Globus pallidus (tissue), 1 donor: ENCODE measurements around the gene GPR161.
A peak's percentile ranks its signal among the peaks of the same experiment; 100 is the strongest.

Experiments used
- DNase-seq: peaks from one replicate; pipeline ENCODE4 v3.0.0-alpha.2; 2015; ENCODE audit warnings: low spot score

Gene GPR161

DNA sequence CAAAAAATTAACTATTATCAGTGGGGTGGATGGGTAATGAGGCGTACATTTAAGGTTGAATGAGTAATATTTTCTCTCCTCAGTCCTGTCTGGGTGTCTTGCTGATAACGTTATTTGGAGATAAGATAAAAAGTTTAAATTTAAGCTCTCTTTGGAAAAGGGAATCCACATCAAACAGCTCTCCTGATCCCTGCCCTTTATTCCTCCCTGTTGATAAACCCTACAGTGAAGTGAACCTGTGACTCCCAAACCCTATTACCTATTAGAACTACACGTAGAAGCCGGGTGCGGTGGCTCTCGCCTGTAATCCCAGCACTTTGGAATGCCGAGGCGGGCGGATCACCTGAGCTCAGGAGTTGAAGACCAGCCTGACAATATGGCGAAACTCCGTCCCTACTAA lies 9.9 kb upstream of the GPR161 start:
- no peak for DNase-seq

DNA sequence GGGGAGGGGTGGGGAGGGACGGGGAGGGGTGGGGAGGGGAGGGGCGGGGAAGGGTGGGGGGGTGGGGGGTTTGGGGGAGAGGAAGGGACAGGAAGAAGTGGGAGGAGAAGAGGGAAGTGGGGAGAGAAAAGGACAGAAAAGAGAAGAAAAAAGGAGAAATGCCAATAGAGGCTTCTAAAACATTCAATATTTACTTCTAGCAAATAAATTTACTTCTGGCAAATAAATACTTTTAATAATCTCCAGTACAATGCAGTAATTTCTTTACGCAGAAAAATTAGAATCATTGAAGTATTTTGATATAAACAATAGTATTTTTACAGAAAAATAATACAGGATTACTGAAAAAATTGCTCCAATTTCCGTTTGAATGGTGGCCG lies 9.4 kb upstream of the GPR161 start:
- no peak for DNase-seq

DNA sequence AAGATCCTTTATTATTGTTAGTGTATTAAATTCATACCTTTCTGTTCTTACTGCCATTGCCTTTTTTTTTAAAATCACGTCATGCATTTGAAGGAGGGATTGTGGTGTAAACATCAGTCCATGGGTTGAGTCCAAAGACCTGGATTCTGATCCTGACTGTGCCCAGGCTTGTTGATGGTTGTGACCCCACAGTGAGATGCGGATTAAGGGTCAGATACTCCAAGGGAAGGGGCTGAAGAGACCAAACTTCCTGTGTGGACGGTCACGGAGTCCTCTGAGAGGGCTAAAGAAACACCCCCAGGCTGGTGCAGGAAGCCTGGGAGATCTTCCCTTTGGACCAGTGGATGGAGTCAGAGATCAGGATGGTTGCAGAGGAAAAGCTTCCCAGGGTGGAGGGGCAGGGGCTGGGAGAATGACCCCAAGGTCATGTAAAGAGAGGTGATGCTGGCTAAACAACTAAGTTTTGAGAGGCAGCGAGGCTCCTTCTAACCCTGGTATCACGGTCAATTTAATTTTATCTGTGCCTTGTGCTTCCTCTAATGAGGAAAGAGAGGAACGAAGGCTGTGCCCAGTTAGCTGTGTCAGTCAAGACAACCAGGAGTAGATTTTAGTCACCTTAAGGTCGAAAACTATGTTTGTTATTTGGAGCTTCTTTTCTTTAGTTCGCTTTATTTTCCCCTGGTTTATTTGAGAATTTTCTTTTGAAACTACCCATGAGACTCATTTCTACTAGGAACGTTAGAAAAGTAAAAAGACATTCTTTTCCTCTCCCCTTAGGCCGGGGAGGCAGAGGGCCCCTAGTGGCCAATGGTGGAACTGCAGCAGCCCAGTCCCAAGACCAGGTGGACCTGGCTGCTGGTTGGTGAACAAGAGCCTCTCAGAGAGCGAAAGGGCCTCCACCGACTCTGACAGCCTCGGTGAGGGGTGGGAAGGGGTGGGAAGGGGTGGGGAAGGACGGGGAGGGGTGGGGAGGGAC lies 8.7 kb upstream of the GPR161 start:
- peak; percentile 57 for DNase-seq

DNA sequence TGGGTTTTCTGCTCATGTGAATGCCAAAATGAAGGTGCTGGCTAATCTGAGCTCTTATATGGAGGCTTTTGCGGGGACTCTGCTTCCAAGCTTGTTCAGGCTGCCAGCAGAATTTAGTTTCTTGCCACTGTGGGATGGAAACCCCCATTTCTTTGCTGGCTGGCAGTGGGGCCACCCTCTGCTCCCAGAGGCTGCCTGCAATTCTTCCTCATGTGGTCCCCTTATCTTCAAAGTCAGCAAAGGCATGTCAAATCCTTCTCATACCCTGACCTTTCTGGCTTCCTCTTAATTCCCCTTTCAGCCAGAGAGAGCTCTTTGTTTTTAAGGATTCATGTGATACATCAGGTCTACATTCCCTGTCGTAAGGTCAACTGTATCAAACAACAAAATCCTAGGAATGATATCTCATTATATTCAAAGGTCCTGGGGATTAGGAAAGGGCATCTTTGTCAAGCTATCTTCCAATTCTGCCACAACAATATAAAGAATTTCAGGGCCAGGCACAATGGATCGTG lies 5.2 kb upstream of the GPR161 start:
- DNase-seq = no peak

DNA sequence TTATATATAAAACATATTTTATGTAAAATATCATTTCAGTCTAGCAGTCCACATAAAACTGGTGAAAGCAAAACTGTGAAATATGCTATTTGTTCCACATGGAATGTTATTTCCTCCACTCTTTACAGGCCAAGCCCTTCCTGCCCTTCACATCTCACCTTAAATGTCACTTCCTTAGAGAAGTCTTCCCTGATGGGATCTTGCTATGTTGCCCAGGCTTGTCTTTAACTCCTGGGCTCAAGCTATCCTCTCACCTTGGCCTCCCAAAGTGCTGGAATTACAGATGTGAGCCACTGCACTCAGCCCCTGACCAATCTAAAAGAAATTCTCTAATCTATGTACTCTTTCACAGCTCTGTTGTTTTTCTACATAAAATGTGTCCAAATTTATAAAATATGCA lies 2.3 kb upstream of the GPR161 start:
- no peak for DNase-seq

DNA sequence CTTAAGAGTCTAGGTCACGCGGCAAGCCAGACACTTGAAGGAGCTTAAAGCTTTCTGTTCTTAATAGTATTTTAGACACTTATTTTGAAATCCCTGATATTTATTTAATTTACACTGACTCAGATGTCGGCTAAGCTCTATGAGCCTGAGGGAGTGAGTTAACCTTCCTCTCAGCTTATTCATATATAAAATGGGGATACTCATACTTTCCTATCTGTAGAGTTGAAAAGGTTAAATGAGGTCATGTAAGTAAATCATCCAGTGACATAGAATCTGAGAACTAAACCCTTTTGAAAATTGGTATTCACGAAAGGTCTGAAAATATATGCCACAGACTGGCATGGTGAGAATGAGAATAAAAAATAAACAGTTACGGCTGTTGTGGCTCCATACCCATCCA lies 1.4 kb upstream of the GPR161 start:
- DNase-seq = no peak

DNA sequence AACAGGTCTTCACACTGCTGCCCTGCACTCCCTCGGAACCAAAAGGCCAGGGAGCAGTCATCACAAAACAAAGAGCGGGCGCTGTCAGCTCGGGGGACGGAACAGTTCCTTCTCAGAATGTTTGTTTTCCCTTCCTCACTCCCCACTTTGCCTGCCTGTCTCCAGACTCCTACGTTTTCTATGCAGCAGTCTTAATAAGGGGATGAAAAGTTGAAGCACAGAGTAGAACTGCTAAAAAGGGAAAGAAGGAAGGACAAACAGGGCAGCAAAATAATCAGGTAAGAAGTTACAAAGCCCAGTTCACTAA lies 738 bp upstream of the GPR161 start:
- no peak for DNase-seq

DNA sequence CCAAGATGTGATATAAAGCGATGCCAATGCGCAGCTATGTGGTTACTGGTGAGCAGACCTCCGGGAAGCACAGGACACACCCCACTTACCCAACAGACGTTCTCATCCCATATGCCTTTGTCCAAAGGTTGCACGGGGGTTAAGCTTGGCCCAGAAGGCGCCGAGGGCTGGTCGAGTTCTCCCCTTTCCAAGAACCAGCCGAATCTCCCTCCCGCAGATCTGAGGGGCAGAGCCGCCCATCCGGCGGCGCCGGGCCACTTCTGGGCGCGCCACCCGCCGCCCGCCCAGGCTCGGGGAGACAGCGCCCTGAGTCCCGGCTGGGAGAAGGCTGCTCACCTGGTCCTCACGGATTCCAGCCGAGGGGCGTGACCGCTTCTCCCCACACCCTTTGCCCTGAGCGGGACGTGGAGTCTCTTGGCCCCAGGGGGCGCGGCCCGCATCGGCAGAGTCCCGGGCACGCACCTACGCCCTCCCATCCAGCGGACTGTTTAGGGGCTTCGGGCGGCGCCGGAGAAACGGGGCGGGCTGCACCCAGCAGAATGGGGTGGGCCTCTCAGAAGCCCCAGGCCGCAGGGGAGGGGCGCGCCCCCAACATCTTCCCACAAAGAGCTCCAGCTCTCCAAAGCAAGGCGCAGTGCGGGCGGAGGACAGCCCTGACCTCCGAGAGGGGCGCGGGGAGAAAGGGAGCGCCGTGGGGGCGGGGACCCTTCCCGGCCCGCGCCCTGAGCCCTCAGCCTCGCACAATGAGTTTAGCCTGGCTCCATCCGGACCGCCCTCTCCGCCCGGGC lies 615 bp downstream of the GPR161 start:
- no peak for DNase-seq

DNA sequence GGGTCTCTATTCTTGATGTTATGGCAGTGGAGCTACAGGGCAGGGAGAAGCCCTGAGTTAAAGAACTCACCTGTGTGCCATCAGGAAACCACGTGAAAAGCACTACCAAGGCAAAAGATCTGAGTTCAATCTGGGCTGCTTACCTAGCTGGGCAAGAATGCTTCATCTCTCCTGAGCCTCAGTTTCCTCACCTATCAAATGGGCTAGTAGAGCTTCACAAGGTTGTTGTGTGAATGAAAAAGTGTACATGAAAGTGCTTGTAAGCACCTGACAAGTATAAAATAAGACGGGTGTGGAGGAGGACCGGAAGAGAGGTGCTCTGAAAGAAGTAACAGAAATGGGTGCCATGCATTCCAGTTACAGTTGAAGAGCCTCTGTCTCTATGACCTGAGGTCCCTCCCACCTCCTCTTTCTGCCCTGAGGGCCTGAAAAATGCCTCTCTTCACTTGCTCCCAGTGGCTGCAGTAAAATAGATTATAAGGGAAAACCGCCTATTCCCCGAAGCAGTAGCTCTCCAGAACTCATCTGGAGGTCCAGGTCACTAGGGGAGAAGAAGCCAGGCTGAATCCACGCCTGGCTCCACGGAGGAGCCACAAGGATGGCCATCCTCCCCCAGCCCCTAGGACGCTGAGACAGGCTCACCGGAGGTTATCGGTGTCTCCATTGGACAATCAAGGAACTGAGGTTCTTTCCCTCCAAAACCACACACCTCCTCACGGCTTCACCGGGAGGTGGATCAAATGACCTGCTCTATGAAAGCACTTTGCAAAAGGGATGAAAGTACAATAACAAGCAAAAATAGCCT lies 1.4 kb downstream of the GPR161 start:
- no peak for DNase-seq

DNA sequence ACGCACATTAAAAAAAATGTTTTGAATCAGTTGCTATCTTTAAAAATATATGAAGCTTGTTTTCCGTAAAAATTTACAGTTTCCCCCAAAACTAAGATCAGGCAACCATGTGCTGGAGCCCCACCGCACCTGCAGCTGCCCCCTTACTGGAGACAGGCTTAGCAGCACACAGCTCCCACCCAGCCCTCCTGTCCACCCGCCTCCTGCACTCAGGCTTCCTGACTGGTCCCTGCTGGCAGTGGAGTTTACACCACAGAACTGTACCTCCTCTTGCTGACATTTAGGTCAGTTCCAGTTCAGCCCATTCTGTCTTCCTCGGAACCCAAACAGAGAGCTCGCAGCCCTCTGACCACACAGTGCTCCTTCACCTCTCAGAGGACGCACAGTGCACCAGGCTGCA lies 2.1 kb downstream of the GPR161 start:
- DNase-seq = no peak

DNA sequence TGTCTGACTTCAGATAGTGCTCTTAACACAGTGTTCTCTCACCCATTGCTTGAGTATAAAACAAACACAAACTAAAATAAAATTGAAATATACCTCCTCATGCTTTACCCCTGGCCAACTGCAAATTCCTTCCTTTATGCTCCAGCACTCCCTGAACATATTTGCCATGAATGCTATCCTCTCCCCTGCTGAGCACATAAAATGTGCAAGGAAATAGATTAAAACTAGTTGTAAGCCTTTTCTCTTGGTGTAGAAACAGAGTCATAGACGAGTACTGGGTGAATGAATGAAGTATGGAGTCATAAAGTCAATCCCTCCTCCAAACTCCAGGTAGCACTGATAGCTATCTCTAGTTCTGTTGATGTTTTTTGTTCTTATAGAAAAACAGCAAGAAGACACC lies 2.6 kb downstream of the GPR161 start:
- DNase-seq = no peak

DNA sequence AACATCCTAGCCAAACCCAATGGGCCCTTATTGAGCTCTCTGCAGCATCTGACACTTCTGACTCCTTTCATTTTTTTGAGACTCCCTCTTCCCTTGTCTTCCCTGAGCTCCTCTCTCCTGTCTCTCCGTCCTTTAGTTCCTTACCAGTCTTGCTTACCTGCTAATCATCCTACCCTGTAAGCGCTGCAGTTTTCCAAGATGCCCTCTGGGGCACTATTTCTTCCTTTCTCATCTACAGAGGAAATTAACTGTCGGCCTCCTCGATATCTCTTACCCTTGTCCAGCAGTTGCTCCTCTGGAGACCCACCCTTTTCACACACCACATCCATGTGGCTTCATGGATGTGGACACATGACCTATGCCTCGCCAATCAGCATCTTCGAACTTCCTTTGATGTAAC lies 6.8 kb downstream of the GPR161 start:
- no peak for DNase-seq

DNA sequence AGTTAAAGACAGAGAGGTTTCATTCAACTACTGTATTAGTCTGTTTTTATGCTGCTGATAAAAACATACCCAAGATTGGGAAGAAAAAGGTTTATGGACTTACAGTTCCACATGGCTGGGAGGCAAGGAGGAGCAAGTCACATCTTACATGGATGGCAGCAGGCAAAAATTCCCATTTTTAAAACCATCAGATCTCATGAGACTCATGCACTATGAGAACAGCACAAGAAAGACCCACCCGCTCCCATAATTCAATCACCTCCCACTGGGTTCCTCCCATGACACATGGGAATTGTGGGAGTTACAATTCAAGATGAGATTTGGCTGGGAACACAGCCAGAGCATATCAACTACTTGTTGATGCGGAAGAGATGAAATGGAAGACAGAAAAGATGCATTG lies 9.2 kb downstream of the GPR161 start:
- DNase-seq = no peak

DNA sequence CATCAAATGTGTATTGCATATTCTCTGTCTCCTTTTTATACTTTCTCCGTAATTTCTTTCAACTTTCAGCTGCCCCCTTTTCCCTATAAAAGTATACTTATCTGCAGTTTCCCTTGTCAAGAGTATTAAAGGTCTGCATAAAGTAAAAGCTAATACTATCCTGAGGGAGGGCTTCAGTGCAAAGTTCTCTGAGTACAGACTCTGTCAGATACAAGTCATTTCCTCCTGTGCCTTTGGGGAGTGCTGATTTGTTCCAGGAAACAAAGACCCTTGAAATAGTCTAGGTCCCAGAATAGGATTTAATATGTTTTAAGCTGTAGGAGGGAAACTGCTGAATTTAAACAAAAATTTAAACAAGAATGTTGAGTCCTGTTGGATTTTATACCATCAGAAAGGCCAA lies 11.7 kb downstream of the GPR161 start:
- no peak for DNase-seq

DNA sequence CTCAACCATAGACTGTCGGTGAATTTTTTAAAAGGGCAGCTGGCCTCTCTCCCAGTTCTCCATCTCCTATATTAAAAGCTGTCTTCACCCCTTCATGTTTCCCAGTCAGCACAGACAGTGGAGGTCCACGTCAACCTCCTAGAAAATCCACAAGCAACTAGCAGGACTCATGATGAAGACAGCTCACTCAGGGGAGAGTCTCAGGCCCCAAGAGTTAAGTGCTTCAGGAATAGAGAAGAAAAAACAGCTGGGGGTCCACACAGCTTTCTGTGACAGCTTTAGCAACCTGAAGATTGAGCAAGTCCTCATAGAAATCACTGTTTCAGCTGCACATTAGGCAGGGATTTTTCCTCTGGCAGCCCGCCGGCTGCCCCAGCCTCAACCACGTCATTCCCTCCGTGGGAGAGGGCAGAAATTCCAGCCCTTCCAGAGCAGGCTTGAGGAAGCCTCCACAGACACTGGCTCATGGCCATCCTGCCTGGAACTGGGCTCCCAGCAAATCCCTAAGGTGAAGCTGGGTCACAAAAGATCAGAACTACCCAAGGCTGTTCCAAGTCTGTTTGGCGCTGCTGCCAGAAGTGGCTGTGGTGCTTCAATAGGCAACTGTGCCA lies 15.2 kb downstream of the GPR161 start:
- DNase-seq = peak; percentile 17

DNA sequence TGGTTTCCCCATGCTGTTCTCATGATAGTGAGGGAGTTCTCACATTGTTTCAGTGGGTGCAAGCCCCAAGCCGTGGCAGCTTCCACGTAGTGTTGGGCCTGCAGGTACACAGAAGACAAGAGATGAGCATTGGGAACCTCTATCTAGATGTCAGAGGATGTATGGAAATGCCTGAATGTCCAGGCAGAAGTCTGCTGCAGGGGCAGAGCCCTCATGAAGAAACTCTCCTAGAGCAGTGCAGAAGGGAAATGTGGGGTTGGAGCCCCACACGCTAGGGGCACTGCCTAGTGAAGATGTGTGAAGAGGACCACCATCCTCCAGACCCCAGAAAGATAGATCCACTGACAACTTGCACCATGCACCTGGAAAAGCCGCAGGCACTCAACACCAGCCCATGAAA lies 17.0 kb downstream of the GPR161 start:
- DNase-seq = no peak

DNA sequence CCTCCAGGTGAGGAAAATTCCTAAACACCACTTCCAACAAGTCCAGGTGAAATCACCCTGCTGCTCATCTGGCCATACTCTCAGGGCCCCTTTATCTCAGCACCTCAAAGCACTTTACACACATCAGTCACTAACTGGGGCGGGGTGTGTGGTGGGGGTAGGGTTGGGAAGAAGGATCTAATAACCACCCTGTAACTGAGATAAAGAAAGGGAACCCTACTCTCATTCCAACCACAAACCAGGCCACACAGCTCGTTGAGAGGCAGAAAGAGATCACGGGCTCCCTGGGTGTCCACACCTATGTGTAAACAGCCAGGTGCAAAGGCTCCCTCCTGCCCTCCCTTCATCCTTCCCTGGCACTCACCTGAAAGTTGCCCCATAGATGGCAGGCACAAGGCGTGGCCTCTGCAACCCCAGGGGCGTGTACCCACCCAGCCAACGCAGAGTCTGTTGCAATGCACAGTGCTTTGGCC lies 20.4 kb downstream of the GPR161 start:
- DNase-seq = no peak

DNA sequence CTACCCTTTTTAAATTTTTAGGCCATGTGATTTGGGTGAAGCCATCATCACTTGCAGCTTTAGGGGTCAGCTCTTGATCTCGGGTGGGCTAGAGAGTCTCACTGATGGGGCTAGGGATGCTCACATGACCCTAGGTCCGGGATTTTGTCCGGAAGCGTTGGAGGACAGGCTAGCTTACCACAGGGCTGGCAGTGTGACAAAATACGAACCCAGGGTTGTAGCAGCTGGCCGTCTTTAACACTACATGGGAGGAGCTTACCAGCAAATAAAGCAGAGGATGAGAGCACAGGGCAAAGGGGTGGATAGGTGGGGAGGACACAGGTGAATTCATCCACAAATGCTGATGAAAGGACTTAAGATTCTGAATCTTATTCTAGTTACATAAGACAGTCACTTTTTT lies 21.9 kb downstream of the GPR161 start:
- DNase-seq = no peak

DNA sequence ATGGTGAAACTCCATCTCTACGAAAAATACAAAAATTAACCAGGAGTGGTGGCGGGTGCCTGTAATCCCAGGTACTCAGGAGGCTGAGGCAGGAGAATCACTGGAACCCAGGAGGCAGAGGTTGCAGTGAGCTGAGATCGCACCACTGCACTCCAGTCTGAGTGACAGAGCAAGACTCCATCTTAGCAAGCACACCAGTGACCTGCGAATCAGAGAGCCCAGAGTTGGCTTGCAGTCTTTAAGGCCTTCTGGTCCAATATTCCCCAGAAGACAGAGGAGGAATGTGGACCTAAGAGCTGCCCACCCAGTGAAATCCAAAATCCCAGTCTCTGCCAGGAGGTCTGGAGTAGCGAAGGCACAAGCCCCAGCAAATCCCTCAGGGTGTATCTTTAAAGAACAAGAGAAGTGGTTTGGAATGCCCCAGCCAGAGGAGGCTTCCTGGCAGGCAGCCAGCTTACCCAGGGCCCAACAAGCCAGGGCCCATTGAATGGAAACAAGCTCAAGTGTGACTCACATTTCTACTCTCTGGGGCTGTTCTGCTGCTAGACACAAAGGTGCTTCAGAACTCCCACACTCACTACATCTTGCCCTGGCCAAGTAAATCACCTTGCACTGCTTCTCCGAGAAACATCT lies 23.9 kb downstream of the GPR161 start:
- DNase-seq = no peak

DNA sequence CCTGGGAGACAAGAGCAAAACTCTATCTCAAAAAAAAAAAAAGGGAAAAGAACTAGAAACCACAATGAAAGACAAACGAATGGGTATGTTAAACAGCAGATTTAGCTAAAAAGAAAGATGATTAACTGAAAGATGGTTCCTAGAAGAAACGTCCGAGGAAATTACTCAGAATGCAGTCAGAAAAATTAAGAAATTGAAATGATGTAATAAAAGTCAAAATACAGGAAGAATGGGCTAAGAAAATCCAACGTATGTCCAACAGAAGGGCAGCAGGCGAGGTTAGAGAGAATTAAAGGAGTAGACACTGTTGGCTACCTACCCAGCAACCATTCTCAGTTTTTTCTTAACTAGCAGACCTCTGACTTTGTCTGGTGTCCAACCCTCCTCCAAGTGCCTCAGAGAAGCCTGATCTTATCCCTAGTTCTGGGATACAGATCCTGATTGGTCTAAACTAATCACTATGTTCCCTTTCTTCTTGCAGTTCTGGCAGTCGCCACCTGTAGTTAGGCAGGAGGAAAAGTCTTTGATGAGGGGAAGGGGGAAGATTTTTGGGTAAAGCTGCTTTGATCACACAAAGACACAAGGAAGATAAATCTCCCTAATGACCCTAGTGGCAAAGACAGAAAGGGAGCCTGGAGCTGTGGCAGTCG lies 25.7 kb downstream of the GPR161 start:
- no peak for DNase-seq

DNA sequence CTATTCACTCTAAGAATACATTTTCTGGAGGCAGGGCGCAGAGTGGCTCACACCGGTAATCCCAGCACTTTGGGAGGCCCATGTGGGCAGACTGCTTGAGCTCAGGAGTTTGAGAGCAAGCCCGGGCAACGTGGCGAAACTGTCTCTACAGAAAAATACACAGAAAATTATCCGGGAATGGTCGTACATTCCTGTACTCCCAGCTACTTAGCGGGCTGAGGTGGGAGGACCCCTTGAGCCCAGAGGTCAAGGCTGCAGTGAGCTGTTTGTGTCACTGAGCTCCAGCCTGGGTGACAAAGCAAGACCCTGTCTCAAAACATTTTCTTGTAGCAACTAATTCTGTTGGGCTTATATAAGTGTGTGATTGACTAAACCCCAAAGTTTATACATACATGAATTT lies 30.5 kb downstream of the GPR161 start:
- no peak for DNase-seq
